Raji (cell line): ENCODE results near the gene DCDC2C.

Experiments
- POLR2A ChIP-seq: IDR thresholded peaks from 2 replicates; pipeline ENCODE4 v1.6.1; 2011; ENCODE audit warnings: low read depth, low read length, control low read depth; ENCODE audit not compliant: insufficient read depth

DCDC2C gene

GRCh38 chr2:3725458-3726250 lies 22.3 kb downstream of the DCDC2C start:
- no peak for TF ChIP-seq POLR2A

- no peak for TF ChIP-seq POLR2A
These were observed 23.1 kb downstream of the DCDC2C start for GRCh38 chr2:3726511-3726910.

DNA sequence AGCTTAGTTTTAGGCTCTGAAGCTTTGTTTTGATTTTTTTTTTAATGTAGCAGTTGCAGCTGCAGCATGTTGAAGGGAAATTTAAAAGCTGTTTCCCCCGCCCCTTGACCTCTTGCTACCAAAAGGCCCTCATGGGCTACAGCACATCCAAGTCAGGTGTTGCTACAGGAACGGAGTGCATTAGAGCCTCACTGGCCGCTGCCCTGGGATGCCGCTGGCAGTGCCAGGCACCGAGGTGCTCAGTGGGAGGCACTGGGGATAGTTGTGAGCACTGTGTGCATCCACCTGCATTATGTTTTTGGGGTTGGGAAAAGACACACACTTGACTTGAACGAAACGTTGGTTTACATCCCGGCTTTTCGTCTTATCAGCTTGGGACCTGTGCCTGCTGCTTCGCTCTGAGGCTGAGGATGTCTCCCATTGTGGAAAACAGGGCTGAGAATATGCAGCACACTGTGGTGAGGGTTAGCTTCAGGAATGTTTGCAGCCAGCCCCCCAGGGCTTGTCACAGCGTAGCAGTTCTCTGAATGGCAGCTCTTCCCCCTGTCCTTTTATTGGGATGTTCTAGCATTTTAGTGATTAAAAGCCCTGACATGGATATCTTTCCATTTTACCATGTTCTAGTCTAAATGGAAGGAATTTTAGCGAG lies 24.1 kb downstream of the DCDC2C start:
- TF ChIP-seq POLR2A, result no peak

DNA sequence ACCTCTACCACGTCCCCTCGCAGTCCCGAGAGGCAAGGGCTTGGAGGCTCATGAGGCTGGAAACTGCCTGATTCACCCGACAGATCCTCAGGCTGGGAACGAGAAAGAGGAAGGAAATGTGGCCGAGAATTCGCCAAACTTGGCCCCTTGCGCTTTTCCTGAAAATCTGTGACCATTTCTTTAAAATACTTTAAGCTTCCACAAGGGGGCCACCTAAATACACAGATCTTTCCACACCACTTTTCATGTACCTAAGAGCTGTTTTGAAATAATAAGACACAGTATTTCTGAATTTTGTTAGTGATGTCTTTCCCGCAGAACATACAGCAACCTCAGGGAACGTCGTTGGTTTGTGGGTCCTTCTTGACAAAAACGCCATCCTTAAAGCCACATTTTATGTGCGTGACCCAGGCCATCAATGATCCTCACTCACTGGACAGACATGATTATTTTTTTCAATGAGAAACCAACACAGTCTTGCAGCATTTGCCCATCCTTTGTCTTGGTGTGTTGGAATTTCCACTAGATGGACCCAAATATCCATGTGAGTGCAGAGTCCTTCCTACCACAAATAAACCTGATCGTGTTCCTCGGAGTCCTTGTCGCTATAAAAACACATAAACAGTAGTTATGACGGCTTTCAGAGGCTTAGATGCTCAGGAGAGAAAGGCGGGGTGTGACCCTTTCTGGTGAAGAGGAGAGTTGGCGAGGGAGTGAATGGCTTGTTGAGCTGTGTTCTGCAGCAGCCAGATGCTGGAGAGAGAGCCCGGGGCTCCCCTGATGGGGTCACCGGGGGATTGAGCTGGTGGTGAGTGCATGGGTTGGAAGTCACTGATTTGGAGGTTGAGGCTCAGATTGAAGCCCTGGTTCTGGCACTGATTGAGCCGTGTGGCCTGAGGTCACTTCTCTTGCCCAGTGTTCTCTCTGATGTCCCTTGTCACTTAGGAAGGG lies 25.0 kb downstream of the DCDC2C start:
- no peak for TF ChIP-seq POLR2A

DNA sequence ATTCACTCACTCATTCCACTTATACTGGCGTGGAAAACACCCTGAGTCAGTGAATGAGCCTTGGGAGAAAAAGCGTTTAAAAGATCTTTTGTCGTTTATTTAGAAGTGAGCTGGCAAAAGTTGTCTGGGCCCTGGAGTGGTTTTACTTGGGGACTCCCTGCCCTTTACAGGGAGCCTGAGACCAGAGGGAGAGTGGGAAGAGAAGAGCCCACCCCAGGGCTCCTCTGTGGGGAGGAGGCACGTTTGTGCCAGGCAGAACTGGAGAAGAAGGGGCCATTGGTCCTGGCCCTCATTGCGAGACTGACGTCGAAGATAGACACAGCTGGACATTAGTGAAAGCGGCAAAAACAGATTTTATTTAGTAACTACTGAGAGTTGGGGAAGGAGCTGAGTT lies 25.7 kb downstream of the DCDC2C start:
- TF ChIP-seq POLR2A, result no peak

GRCh38 chr2:3729786-3730185 lies 26.4 kb downstream of the DCDC2C start:
- TF ChIP-seq POLR2A, result no peak

DNA sequence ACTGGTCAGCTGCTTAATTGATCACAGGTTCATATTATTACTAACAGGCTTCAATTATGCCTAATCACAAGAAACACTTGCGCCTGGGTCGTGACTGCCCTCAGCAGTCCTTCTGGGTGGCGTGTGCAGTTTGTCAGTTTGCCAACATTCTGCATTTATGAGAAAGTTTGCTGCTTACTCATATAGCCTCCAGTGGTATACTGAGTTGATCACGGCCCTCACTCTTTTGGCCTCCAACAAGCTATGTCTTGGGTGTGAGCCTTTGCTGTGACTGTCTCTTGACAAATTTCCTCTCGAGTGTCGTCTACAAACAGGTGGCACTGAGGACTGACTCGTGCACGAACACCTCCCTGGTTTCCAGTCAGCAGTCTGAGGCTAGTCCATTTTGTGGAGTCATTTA lies 27.3 kb downstream of the DCDC2C start:
- no peak for TF ChIP-seq POLR2A

- TF ChIP-seq POLR2A, result no peak
These were observed 28.5 kb downstream of the DCDC2C start for GRCh38 chr2:3731829-3732228.

DNA sequence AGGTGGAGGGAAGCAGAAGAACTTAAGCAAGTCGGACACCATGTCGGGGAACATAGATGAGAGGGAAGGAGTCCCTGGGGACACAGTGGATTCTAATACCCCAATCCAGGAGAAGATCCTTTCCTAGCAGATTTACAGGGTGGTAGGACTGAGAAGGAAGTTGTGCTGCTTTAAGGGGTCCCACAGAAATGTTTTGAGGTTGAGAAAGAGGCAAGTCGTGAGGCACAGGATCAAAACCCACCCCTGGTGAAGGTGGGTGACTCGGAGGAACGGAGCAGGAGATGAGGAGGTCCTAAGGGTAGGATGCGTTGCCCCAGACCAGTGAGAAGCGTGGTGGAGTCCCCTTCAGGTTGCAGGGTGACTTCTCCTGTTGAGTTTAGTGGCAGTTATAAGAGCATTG lies 32.7 kb downstream of the DCDC2C start:
- no peak for TF ChIP-seq POLR2A

DNA sequence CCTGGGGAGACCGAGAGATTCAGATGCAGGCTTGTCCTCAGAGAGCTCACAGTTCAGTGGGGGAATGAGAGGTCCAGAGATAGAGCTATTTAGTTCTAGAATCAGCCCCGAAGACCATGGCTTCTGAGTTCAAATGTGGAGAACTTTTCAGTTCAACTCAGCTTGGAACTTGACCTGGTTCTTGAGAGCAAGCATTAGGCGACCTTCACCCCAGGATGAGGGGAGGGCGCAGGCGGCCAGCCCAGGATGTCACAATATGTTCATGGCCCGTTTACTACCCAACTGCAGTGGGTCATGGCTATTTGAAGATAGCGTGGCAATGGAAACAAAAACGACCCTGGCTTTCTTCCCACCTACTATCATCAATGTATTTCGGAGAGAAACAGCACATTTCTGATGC lies 33.8 kb downstream of the DCDC2C start:
- TF ChIP-seq POLR2A, result no peak

GRCh38 chr2:3738454-3738853 lies 35.1 kb downstream of the DCDC2C start:
- no peak for TF ChIP-seq POLR2A

DNA sequence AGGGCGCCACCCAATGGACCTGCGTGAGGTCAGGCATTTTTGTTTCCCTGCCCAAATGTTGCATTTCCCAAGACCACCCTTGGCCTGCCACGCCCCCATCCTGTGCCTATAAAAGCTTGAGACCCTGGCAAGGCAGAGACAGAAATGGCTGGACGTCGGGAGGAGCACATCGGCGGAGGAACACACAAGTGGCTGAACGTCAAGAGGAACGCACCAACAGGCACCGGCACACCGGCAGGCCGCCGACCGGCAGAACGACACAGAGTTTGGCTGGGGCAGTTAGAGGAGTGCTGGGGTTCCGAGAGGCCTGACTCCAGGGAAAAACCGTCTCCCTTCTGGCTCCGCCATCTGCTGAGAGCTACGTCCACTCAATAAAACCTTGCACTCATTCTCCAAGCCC lies 35.9 kb downstream of the DCDC2C start:
- TF ChIP-seq POLR2A, result no peak

GRCh38 chr2:3741396-3741795 lies 38.0 kb downstream of the DCDC2C start:
- TF ChIP-seq POLR2A, result no peak

- TF ChIP-seq POLR2A, result no peak
These were observed 38.7 kb downstream of the DCDC2C start for GRCh38 chr2:3741867-3742602.
